ENCODE results near the gene ATMIN. TPM values are rescaled to one million over a fixed set of nuclear protein-coding genes. Genes with fewer than 3 reads are reported as not detected.

Gene ATMIN
- total RNA-seq, 1 donor from 2014 or later, result 33.5 TPM

DNA sequence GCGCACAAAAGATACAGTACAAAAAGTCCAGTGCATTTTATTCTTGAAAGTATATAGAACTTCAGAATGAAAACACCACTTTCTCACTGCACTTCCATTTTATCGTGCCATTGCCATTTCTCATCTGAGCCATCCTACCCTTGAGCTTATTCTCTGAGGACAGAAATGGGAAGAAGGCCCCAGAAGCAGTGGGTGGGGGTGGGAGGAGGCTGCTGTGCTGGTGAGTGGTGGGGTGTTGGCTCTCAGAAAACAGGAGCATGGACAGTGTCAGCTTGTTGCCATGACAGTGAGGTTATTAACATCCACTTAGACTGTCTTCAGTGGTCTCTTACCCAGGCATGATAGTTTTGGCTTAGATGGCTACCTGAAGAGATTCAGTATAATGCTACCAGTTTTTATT is 4.5 kb downstream of the ATMIN start:
- Histone ChIP-seq H3K4me3 (no peak overlapping the region), H3K4me1 (peaks cover 19% of the 10 kb centered on the region), H3K9me3 (no peaks in the 10 kb centered on the region), H3K36me3 (peaks cover 39% of the 10 kb centered on the region), H3K27me3 (no peaks in the 10 kb centered on the region), H3K27ac (no peak overlapping the region)
- ATAC-seq (no peak), DNase-seq (no peak)
- TF ChIP-seq, protein P1, sequence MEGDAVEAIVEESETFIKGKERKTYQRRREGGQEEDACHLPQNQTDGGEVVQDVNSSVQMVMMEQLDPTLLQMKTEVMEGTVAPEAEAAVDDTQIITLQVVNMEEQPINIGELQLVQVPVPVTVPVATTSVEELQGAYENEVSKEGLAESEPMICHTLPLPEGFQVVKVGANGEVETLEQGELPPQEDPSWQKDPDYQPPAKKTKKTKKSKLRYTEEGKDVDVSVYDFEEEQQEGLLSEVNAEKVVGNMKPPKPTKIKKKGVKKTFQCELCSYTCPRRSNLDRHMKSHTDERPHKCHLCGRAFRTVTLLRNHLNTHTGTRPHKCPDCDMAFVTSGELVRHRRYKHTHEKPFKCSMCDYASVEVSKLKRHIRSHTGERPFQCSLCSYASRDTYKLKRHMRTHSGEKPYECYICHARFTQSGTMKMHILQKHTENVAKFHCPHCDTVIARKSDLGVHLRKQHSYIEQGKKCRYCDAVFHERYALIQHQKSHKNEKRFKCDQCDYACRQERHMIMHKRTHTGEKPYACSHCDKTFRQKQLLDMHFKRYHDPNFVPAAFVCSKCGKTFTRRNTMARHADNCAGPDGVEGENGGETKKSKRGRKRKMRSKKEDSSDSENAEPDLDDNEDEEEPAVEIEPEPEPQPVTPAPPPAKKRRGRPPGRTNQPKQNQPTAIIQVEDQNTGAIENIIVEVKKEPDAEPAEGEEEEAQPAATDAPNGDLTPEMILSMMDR (IDR thresholded peaks at IDR 0.05), result no peak
- intact Hi-C loops (cut with DNase I), result no loop called here

DNA sequence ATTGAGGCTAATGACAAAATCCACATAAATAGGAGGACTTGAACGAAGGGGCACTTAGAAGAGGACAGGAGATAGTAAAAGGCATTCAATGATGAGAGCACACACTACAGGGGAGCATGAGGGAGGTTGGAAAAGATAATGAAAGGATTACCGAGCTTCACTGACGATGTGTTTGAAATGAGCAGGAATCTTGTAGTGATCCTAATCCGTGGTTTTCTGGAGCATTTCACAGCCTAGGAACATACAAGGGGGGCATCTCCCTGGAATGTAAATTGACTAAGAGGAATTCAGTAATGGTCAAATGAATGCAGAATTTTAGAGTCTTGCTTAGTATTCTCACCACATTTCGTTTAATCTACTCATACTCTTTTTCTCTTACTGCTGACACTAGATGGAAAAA is 5.2 kb downstream of the ATMIN start:
- H3K27me3 ChIP-seq, result no peaks in the 10 kb centered on the region

DNA sequence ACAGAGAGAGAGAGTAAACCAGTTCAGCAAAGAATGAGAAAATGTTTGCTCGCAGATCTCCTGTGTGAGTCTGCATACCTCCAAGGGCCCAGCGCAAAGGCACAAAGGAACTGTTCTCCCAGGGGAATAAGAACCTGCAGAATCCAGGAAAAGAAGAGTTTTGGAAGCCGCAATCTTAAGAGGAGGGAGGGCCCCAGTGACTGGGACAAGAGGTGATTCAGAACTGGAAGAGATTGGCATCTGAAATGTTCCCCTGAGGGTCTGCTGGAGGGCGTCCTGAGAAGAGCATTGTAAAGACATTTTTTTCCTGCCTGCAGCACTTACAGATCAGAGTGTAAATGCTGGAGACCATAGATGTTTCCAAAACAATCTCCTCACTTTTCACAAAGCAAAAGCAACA is 6.1 kb downstream of the ATMIN start:
- peaks cover 14% of the 10 kb centered on the region for H3K4me1 ChIP-seq
- H3K9me3 ChIP-seq, result no peaks in the 10 kb centered on the region
- H3K27ac ChIP-seq, result no peak overlapping the region
- ATAC-seq, result no peak
- no peaks in the 10 kb centered on the region for H3K27me3 ChIP-seq
- TF ChIP-seq, protein P1 (IDR thresholded peaks at IDR 0.05), result no peak
- DNase-seq, result no peak
- intact Hi-C loops (cut with DNase I), result no loop called here
- no peak overlapping the region for H3K4me3 ChIP-seq
- H3K36me3 ChIP-seq, result peaks cover 44% of the 10 kb centered on the region

More for the DNA sequence above, 5.2 kb downstream of the ATMIN start:
- intact Hi-C loops (cut with DNase I), result no loop called here
- H3K4me3 ChIP-seq, result no peak overlapping the region
- DNase-seq, result no peak
- peaks cover 16% of the 10 kb centered on the region for H3K4me1 ChIP-seq
- no peaks in the 10 kb centered on the region for H3K9me3 ChIP-seq
- ATAC-seq, result no peak
- TF ChIP-seq, protein P1 (IDR thresholded peaks at IDR 0.05), result no peak
- peaks cover 44% of the 10 kb centered on the region for H3K36me3 ChIP-seq
- H3K27ac ChIP-seq, result no peak overlapping the region

DNA sequence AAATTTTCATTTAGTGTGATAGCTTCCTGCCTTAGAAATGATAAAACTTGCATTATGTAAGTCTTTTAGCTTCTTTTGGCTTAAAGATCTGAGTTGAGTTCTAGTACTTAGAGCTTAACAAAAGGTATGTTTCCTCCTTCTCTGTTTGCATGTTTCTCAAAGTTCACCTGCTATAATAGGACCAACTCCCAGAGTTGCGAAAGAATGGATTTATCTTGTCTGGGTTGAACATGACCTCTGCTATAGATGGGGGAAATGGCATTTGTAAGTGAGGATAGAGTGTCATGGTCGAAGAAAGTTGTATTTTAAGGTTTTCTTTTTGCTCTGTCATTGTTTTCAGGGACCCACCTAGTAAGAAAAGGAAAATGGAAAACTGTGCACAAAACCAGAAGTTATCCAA is 7.2 kb downstream of the ATMIN start:
- Histone ChIP-seq H3K27me3 (no peaks in the 10 kb centered on the region), H3K4me1 (peaks cover 5% of the 10 kb centered on the region), H3K27ac (no peak overlapping the region), H3K4me3 (no peak overlapping the region), H3K36me3 (peaks cover 44% of the 10 kb centered on the region), H3K9me3 (no peaks in the 10 kb centered on the region)
- ATAC-seq, result no peak
- intact Hi-C loops (cut with DNase I), result no loop called here
- TF ChIP-seq, protein P1 (IDR thresholded peaks at IDR 0.05), result no peak
- no peak for DNase-seq

DNA sequence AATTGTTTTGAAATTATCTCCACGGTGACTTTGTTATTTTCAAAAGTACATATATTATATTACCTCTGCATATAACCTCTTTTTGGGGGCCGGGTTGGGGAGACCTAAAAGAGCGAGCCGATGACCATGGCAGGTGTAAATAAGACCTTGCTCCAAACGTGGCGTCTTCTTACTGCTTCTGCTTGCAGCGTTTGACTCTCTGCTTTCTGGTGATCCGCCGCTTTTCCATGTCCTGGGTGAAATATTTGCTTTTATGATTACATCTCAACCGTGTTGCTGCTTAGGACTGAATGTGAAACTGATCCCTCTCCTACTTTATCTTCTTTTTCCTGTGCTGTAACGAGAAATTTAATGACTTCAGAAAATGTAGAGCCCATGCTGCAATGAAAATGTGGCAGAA is 18.1 kb downstream of the ATMIN start:
- TF ChIP-seq, protein P1 (IDR thresholded peaks at IDR 0.05), result no peak
- H3K4me1 ChIP-seq, result no peaks in the 10 kb centered on the region
- no peaks in the 10 kb centered on the region for H3K9me3 ChIP-seq
- H3K27me3 ChIP-seq, result no peaks in the 10 kb centered on the region
- H3K27ac ChIP-seq, result no peak overlapping the region
- intact Hi-C loops (cut with DNase I), result no loop called here
- no peaks in the 10 kb centered on the region for H3K36me3 ChIP-seq
- DNase-seq (no peak), ATAC-seq (no peak)
- no peak overlapping the region for H3K4me3 ChIP-seq
